ENCODE results near the gene EIF2S1. TPM values are rescaled to one million over a fixed set of nuclear protein-coding genes. Genes with fewer than 3 reads are reported as not detected.

The EIF2S1 gene
- total RNA-seq, 1 donor from 2014 or later = 88.1 TPM

GRCh38 chr14:67389811-67390534, 29.8 kb downstream of the EIF2S1 start:
- no peaks in the 10 kb centered on the region for H3K27me3 Mint-ChIP-seq
- H3K9me3 Mint-ChIP-seq = no peaks in the 10 kb centered on the region
- no peak overlapping the region for H3K27ac Mint-ChIP-seq
- peaks cover 10% of the 10 kb centered on the region for H3K4me1 Mint-ChIP-seq (ENCODE audit: unreplicated experiment)
- TF ChIP-seq CTCF (conservative IDR thresholded peaks at IDR 0.05) = no peak
- no peak for DNase-seq (ENCODE audit: extremely low spot score, unreplicated experiment)
- no peak overlapping the region for H3K4me3 Mint-ChIP-seq
- H3K36me3 Mint-ChIP-seq = peaks cover 15% of the 10 kb centered on the region

- H3K36me3 Mint-ChIP-seq = peaks cover 6% of the 10 kb centered on the region
- peak overlapping the region; percentile 92 for H3K27ac Mint-ChIP-seq
- H3K27me3 Mint-ChIP-seq = no peaks in the 10 kb centered on the region
- peaks cover 10% of the 10 kb centered on the region for H3K4me1 Mint-ChIP-seq (ENCODE audit: unreplicated experiment)
- no peaks in the 10 kb centered on the region for H3K9me3 Mint-ChIP-seq
- no peak overlapping the region for H3K4me3 Mint-ChIP-seq
- no peak for TF ChIP-seq CTCF (conservative IDR thresholded peaks at IDR 0.05)
- DNase-seq (ENCODE audit: extremely low spot score, unreplicated experiment) = no peak
Observed at GRCh38 chr14:67391268-67391667, 31.1 kb downstream of the EIF2S1 start.

GRCh38 chr14:67392123-67392522, 32.0 kb downstream of the EIF2S1 start:
- Mint-ChIP-seq H3K4me3 (peak overlapping the region; percentile 70), H3K27me3 (no peaks in the 10 kb centered on the region), H3K27ac (peak overlapping the region; percentile 92), H3K9me3 (no peaks in the 10 kb centered on the region), H3K4me1 (ENCODE audit: unreplicated experiment) (peaks cover 15% of the 10 kb centered on the region), H3K36me3 (no peaks in the 10 kb centered on the region)
- no peak for DNase-seq (ENCODE audit: extremely low spot score, unreplicated experiment)
- no peak for TF ChIP-seq CTCF (conservative IDR thresholded peaks at IDR 0.05)

GRCh38 chr14:67392800-67393199, 32.7 kb downstream of the EIF2S1 start:
- no peak for TF ChIP-seq CTCF (conservative IDR thresholded peaks at IDR 0.05)
- peaks cover 15% of the 10 kb centered on the region for H3K4me1 Mint-ChIP-seq (ENCODE audit: unreplicated experiment)
- no peaks in the 10 kb centered on the region for H3K36me3 Mint-ChIP-seq
- no peak overlapping the region for H3K4me3 Mint-ChIP-seq
- no peak for DNase-seq (ENCODE audit: extremely low spot score, unreplicated experiment)
- H3K27me3 Mint-ChIP-seq = no peaks in the 10 kb centered on the region
- no peaks in the 10 kb centered on the region for H3K9me3 Mint-ChIP-seq
- no peak overlapping the region for H3K27ac Mint-ChIP-seq

- no peaks in the 10 kb centered on the region for H3K9me3 Mint-ChIP-seq
Observed at GRCh38 chr14:67393689-67394088, 33.6 kb downstream of the EIF2S1 start.

More at GRCh38 chr14:67393689-67394088, 33.6 kb downstream of the EIF2S1 start:
- H3K27ac Mint-ChIP-seq = peak overlapping the region; percentile 61
- H3K27me3 Mint-ChIP-seq = no peaks in the 10 kb centered on the region
- no peaks in the 10 kb centered on the region for H3K36me3 Mint-ChIP-seq
- peaks cover 15% of the 10 kb centered on the region for H3K4me1 Mint-ChIP-seq (ENCODE audit: unreplicated experiment)
- TF ChIP-seq CTCF (conservative IDR thresholded peaks at IDR 0.05) = no peak
- no peak overlapping the region for H3K4me3 Mint-ChIP-seq
- no peak for DNase-seq (ENCODE audit: extremely low spot score, unreplicated experiment)

Data from type B pancreatic cell (in vitro differentiated cells).